ENCODE results near the gene BORCS5.

The BORCS5 gene

DNA sequence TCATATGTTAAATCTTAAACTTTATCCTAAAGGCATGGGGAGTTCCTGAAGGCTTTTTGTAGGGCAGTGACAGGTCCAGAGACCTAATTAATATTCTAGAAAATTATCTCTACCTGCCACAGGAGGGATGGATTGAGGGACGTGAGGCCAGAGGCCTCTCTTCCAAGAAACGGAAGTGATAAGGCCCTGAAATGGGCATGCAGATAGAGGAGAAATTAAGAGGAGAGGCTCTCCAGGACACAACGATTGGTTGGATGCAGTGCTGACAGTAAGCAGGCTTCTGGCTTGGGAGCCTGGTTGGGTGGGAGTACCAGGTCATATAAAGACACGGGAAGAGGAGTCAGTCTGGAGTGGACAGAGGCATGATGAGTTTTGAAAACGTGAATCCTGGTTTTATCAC lies 3.1 kb upstream of the BORCS5 start:
- DNase-seq: no peak

DNA sequence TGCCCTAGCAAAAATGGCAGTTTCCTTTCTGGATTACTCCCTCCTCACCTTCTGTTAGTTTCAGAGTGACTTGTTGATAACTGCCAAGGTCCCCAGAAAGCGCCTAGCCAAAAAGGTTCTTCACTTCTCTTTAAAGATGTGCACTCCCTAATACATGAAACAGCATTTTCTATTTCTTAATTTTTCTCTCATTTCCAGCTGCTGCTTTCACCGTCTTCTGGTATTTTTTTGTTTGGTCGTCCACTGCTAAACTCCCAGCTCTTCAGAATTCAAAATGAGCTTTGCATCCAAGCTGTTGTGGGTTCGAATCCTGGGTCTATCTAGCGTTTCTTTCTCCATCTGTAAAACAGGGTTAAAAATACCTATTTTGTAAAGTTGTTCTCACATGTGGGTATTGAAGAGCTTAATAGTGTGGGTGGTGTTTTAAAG lies 397 bp upstream of the BORCS5 start:
- DNase-seq: no peak

GRCh38 chr12:12357719-12358461 lies 1.0 kb downstream of the BORCS5 start:
- DNase-seq: no peak

DNA sequence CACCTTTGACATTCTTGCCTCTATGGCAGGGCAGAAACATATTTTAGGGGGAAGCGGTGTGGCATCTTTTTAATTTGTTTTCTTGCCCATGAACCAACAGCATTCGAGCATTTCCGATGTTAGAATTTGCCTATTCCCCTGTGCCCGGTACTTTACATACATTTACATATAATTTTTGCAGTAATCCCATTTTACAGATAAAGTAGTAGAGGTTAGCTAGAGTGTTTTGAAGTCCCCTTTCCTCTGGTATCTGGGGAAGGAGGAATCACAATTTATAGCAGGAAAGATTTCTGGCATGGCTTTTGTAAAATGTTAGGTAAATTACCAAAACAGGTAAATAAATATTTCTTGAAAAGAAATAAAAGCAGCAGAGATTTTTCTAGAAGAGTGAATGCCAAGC lies 1.6 kb downstream of the BORCS5 start:
- no peak for DNase-seq

- no peak for DNase-seq
Observed at GRCh38 chr12:12364787-12365445, 8.0 kb downstream of the BORCS5 start.

DNA sequence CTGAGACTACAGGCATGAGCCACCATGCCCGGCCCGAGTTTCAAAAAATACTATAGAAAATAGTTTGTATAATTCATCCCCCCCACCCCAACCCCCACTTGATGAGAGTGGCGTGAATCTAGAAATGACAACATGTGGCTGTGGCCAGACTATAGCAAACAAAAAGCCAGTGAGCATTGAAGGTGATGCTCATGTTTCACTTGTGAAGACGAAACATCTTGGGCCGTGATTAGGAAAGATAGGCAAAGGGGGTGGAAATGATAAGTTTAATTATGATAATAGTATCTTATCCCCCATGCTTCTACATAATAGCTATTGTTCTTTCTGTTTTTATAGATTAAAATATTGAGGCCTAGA lies 8.5 kb downstream of the BORCS5 start:
- DNase-seq: no peak

- no peak for DNase-seq
Observed at GRCh38 chr12:12365931-12366431, 9.1 kb downstream of the BORCS5 start.

DNA sequence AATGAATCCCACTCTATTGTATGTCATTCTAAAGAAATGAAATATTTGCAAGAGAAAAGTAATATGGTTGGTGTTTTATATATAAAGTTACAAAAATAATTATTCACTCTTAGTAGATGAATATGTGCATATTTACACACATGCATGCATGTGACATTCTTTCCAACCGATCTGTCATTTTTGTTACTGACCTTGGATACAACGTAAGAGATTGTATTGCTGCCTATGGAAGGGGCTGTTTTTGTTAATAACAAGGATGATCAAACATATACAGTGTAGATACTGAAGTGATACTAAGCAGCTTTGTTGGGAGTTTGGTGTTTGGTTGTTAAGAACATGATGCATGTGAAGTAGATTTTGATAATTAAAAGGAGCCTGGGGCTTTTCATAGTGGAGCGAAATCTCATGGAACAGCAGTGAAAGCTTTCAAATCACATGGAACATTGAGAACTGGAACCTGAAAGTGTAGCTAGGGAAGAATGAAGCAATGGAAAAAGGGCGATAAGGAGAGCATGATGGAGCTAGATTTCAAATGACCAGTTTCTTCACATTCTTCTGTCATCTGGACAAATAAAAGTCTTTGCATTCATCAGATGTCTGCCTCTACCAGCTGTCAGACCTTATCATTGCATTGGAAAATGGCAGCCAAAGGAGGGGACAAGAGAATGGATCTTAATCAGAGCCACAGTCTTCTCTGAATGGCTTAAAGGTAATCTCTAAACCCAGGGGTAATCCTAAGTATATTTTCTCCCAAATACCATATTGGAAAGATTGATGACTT lies 10.0 kb downstream of the BORCS5 start:
- DNase-seq: no peak

DNA sequence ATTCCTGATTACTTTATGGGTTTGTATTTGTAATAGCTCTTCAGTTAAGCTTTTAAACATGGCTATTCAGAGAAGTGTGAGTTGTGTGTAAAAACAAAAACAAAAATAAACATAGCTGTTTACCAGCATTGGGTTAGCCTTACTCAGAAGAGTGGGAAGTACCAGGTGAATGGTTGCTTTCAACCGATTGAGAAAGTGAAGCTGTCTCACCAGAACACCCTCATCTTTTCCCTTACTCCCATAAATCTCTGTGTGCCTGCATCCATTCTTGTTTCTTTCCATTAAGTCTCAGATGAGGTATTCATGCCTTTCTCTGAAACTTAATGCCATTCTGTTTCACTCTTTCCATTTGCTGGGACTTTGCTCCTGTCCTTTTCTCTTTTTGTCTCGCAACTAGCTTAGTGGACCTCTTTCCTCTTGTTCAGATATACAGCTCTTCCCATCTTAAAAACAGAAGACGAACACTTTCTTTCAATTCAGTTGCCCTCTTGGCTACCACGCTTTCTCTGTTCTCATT lies 10.7 kb downstream of the BORCS5 start:
- DNase-seq: no peak

DNA sequence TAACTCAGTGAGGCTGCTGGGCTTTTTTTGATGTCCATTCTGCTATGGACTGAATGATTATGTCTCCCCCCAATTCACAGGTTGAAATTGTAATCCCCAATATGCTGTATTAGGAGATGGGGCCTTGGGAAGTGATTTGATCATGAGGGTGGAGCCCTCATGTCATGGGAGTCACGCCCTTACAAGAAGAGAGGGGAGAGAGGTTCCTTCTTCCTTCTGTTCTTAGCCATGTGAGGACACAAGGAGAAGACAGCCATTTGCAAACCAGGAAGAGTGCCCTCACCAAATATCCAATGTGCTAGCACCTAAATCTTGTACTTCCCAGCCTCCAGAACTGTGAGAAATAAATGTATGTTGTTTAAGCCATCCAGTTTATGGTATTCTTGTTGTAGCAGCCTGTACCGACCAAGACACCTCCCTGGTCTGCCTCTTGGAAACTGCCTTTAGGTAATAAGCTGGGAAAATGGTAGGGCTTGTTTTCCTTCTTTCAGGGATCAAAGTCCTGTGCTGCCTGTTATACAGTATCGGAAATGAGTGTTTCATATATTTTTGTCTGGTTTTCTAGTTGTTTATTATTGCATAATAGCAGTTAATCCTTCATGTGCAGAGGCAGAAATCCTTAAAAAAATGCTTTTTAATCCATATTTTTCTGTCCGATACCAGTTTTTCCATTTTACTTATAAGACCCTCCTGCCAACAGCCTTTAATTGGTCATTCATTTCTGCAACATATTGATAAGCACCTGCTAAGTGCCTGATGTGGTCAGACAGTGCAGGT lies 16.3 kb downstream of the BORCS5 start:
- no peak for DNase-seq

GRCh38 chr12:12376646-12377448 lies 20.0 kb downstream of the BORCS5 start:
- peak; percentile 21 to 81 for DNase-seq

DNA sequence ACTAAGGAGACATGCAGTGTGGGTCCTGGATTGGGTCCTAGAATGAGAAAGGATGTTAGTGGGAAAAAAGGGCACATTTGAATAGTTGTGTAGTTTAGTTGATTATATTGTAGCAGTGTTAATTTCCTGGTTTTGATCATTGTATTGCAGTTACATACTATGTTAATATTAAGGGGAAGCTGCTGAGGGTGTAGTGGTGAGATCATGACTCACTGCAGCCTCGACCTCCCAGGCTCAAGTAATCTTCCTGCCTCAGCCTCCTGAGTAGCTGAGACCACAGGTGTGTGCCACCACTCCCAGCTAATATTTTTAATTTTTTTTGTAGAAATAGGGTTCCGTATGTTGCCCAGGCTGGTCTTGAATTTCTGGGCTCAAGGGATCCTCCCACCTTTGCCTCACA lies 21.7 kb downstream of the BORCS5 start:
- no peak for DNase-seq

DNA sequence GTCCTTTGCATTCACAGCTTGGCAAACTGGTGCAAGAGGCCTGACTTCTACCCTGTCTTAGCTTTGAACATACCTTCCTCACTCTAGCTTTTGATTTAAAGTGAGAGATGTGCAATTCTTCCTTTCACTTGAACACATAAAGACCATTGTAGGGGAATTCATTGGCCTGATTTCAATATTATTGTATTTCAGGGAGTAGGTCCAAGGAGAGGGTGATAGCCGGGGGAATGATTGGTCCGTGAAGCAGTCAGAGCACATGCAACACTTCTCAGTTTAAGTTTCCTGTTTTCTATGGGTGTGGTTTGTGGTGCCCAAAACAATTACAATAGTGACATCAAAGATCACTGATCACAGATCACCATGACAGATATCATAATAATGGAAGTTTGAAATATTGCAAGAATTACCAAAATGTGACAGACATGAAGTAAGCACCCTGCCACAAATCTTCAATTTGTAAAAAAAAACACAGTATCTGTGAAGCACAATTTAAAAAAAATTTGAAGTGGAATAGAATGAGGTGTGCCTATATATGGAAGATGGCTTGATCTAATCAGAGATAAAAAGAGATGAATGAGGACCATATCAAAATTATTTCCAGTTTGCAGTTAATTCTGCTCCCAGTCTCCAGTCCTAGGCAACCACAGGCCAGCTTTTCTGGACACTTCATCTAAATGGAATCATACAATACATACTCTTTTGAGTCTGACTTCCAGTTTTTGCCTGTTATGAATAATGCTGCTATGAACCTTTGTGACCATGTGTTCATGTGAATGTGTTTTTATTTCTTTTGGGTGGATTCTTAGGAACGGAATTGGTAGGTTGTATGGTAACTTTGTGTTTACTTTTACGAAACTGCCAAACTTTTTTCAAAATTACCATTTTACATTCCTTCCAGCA lies 23.2 kb downstream of the BORCS5 start:
- no peak for DNase-seq

DNA sequence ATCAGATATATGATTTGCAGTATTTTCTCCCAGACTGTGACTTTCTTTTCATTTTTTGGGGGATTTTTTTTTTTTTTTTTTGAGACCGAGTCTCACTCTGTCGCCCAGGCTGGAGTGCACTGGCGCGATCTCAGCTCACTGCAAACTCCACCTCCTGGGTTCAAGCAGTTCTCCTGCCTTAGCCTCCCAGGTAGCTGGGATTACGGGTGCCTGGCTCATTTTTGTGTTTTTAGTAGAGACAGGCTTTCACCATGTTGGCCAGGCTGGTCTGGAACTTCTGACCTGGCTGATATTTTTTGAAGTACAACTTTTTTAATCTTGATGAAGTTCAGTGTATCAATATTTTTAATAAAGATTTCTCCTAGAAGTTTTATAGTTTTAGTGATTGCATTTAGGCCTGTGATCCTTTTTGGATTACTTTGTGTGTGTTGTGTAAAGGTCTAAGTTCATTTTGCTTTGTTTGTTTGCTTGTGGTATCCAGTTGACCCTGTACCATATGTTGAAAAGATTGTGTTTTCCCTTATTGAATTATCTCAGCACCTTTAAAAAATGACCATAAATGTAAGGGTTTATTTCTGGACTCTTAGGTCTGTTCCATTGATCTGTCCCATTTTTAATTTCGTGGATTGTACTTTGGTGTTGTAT lies 24.2 kb downstream of the BORCS5 start:
- no peak for DNase-seq

DNA sequence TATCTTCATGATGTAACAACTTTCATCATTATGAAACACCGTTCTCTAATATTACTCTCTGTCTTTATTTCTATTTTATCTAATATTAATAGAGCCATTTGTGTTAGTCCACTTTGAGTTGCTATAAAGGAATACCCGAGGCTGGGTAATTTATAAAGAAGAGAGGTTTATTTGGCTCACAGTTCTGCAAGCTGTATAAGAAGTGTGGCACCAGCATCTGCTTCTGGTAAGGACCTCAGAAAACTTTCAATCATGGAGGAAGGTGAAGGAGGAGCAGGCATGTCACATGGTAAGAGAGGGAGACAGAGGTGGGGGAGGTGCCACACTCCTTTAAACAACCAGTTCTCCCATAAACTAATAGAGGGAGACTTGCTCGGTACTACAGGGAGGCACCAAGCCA lies 25.1 kb downstream of the BORCS5 start:
- DNase-seq: no peak

DNA sequence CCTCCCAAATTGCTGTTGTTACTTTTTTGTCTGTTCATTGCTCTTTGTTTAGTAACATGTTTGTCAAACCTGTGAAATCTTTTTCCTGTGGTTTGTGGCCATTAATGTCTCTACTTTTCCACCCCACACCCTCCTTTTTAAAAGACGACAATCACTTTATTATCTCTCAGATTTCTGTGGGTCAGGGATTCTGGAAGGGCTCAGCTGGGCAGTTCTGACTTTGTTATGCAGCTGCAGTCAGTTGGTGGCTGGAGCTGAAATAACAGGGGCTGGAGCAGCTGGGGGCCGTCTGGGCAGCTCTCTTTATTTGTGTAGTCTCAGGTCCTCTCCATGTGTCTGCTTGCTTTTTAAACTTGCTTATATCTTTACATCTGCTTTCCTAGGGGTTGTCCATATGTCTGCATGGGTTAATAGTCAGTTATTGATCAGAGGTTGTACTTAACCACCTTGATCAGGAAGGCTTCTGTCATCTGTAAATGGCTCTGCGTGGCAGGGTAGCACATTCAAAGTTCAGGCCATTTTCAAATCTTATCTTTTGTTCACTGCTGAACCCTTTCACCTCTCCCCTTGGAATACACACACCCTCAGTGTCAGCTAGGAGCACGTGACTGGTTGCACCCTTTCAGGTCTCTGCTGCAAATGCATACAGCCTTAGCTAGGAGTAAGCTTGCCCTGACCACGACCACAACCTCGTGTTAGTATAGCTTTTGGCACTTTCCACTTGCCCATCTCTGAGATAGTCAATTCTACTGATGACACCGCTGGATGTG lies 27.9 kb downstream of the BORCS5 start:
- no peak for DNase-seq

GRCh38 chr12:12387501-12387900 lies 30.6 kb downstream of the BORCS5 start:
- DNase-seq: peak in 1 of 2 experiments; percentile 8

DNA sequence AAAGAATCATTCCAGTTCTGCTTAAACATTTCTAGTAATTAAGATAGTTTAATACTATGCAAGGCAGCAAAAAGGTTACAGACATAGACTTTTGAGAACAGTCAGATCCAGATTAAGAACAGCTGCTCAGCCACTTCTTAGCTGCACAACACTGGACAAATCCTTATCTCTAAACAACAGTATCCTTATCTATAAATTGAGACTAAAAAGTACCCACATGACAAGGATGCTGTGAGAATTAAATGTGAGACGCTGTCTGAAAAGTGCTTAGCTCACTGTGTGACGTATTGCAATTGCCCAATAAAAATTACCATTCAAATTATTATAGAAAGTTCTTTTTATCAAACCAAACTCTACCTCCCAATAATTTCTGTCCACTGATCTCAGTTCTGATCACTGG lies 35.5 kb downstream of the BORCS5 start:
- no peak for DNase-seq

DNA sequence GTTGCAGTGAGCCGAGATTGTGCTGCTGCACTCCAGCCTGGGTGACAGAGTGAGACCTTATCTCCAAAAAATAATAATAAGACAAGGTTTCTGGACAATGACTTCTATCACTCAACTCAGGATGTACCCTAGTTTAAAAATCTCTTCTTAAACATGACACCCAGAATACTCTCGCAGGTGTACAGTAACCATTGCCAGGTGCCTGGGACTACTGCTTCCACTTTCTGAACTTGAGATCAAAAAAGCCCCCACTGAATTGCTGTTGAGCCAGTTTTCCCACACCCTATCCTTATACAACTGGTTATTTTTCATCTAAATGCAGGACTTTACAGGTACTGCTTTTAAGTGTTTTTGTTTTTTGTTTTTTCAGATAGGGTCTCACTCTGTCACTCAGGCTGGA lies 36.3 kb downstream of the BORCS5 start:
- no peak for DNase-seq
